ENCODE data around the gene CSTF2T.

CSTF2T gene

GRCh38 chr10:51699475-51700227 is at the start of gene CSTF2T:
CSTF2T (minus strand) TSS chr10:51699595; CDS start chr10:51699549, 46 bp downstream.
- peak; percentile 89 to 91 for DNase-seq

GRCh38 chr10:51748959-51749358 is 49.6 kb upstream of the CSTF2T start:
- no peak for DNase-seq

GRCh38 chr10:51747216-51747615 is 47.8 kb upstream of the CSTF2T start:
- no peak for DNase-seq

GRCh38 chr10:51745397-51745796 is 46.0 kb upstream of the CSTF2T start:
- no peak for DNase-seq

GRCh38 chr10:51744235-51745000 is 45.0 kb upstream of the CSTF2T start:
- no peak for DNase-seq

GRCh38 chr10:51743146-51743545 is 43.8 kb upstream of the CSTF2T start:
- peak in 1 of 2 experiments; percentile 17 for DNase-seq

- DNase-seq, result no peak
Observed at GRCh38 chr10:51733057-51733456, 33.7 kb upstream of the CSTF2T start.

GRCh38 chr10:51729822-51730555 is 30.6 kb upstream of the CSTF2T start:
- no peak for DNase-seq

GRCh38 chr10:51724038-51724437 is 24.6 kb upstream of the CSTF2T start:
- DNase-seq, result no peak

GRCh38 chr10:51718804-51719291 is 19.5 kb upstream of the CSTF2T start:
- DNase-seq, result no peak

GRCh38 chr10:51716981-51717380 is 17.6 kb upstream of the CSTF2T start:
- no peak for DNase-seq

- DNase-seq, result no peak
Observed at GRCh38 chr10:51711519-51711891, 12.1 kb upstream of the CSTF2T start.

- no peak for DNase-seq
Observed at GRCh38 chr10:51709324-51709972, 10.1 kb upstream of the CSTF2T start.

- DNase-seq, result no peak
Observed at GRCh38 chr10:51708609-51709008, 9.2 kb upstream of the CSTF2T start.

- DNase-seq, result no peak
Observed at GRCh38 chr10:51707821-51708424, 8.5 kb upstream of the CSTF2T start.

- DNase-seq, result no peak
Observed at GRCh38 chr10:51707392-51707791, 8.0 kb upstream of the CSTF2T start.

- DNase-seq, result peak in 1 of 2 experiments; percentile 33
Observed at GRCh38 chr10:51706225-51706624, 6.8 kb upstream of the CSTF2T start.

GRCh38 chr10:51705774-51706173 is 6.4 kb upstream of the CSTF2T start:
- peak; percentile 41 to 47 for DNase-seq

- DNase-seq, result peak in 1 of 2 experiments; percentile 14
Observed at GRCh38 chr10:51700228-51700817, 928 bp upstream of the CSTF2T start.

- DNase-seq, result peak in 1 of 2 experiments; percentile 40
Observed at GRCh38 chr10:51699145-51699474, 285 bp downstream of the CSTF2T start.

- DNase-seq, result no peak
Observed at GRCh38 chr10:51698473-51699063, 827 bp downstream of the CSTF2T start.

GRCh38 chr10:51696251-51696650 is 3.1 kb downstream of the CSTF2T start:
- no peak for DNase-seq
